Neuronal stem cell (in vitro differentiated cells): ENCODE measurements around the gene FBXL2.

Experiments used
- DNase-seq: peaks from one replicate; pipeline ENCODE4 v3.0.0-alpha.2; 2013; ENCODE audit warnings: low spot score
- H2AFZ ChIP-seq: one replicate; pipeline ENCODE4 v1.6.1; 2013; ENCODE audit warnings: mild to moderate bottlenecking, low read length, inconsistent platforms
- H2AK5ac ChIP-seq: 2 replicates; pipeline ENCODE4 v1.6.1; 2013; ENCODE audit warnings: low read depth, mild to moderate bottlenecking, inconsistent platforms, low read length, moderate library complexity, mixed read lengths
- H2BK120ac ChIP-seq: 2 replicates; pipeline ENCODE4 v1.6.1; 2013; ENCODE audit warnings: low read depth, mild to moderate bottlenecking, inconsistent platforms, low read length, moderate library complexity, mixed read lengths
- H2BK12ac ChIP-seq: one replicate; pipeline ENCODE4 v1.6.1; 2013; ENCODE audit warnings: low read length, inconsistent platforms
- H2BK15ac ChIP-seq: 2 replicates; pipeline ENCODE4 v1.6.1; 2013; ENCODE audit warnings: mild to moderate bottlenecking, low read length, inconsistent platforms, mixed read lengths
- H2BK5ac ChIP-seq: one replicate; pipeline ENCODE4 v1.6.1; 2013; ENCODE audit warnings: inconsistent platforms, mild to moderate bottlenecking, low read length, moderate library complexity
- H3K14ac ChIP-seq: one replicate; pipeline ENCODE4 v1.6.1; 2013; ENCODE audit warnings: low read length, inconsistent platforms
- H3K18ac ChIP-seq: 2 replicates; pipeline ENCODE4 v1.6.1; 2013; ENCODE audit warnings: low read length, inconsistent platforms
- H3K23ac ChIP-seq: 2 replicates; pipeline ENCODE4 v1.6.1; 2013; ENCODE audit warnings: low read depth, mild to moderate bottlenecking, mixed read lengths, low read length, inconsistent platforms; ENCODE audit not compliant: poor library complexity
- H3K27ac ChIP-seq: replicated peaks from 3 replicates; pipeline ENCODE4 v1.5.1; 2013; ENCODE audit warnings: low read length, inconsistent platforms
- H3K27me3 ChIP-seq, 3 experiments: 2 replicates each; pipeline ENCODE4 v1.6.1; 2013; ENCODE audit warnings: low read length in 3 of 3, mild to moderate bottlenecking in 2 of 3, inconsistent platforms in 1 of 3, low read depth in 1 of 3, mixed read lengths in 1 of 3, moderate library complexity in 1 of 3; ENCODE audit not compliant: control insufficient read depth in 3 of 3, insufficient read depth in 3 of 3
- H3K36me3 ChIP-seq, 2 donors: replicated peaks in 1 of 2; 2 replicates each; pipeline ENCODE4 v1.6.1; 2013; ENCODE audit warnings: low read length in 2 of 2; ENCODE audit not compliant: control insufficient read depth in 2 of 2, insufficient read depth in 2 of 2
- H3K4ac ChIP-seq: 2 replicates; pipeline ENCODE4 v1.6.1; 2013; ENCODE audit warnings: inconsistent platforms, mild to moderate bottlenecking, low read length, moderate library complexity
- H3K4me1 ChIP-seq, 2 donors: 1 replicate in 1 of 2; 2 replicates in 1 of 2; pipeline ENCODE4 v1.6.1; 2013; ENCODE audit warnings: low read length in 2 of 2, low read depth in 1 of 2; ENCODE audit not compliant: control insufficient read depth in 2 of 2, insufficient read depth in 1 of 2
- H3K4me2 ChIP-seq: one replicate; pipeline ENCODE4 v1.6.1; 2013; ENCODE audit warnings: mild to moderate bottlenecking, low read length, inconsistent platforms; ENCODE audit not compliant: insufficient read depth, poor library complexity, severe bottlenecking
- H3K4me3 ChIP-seq, 2 donors: 2 replicates each; pipeline ENCODE4 v1.5.1; 2013; ENCODE audit warnings: low read length in 2 of 2, mild to moderate bottlenecking in 2 of 2, inconsistent platforms in 1 of 2, moderate library complexity in 1 of 2
- H3K79me1 ChIP-seq: one replicate; pipeline ENCODE4 v1.6.1; 2013; ENCODE audit warnings: low read depth, mild to moderate bottlenecking, inconsistent platforms, low read length, moderate library complexity
- H3K9ac ChIP-seq: one replicate; pipeline ENCODE4 v1.6.1; 2013; ENCODE audit warnings: mild to moderate bottlenecking, low read depth, low read length, inconsistent platforms; ENCODE audit not compliant: poor library complexity
- H3K9me3 ChIP-seq, 2 donors: replicated peaks in 1 of 2; 2 replicates each; pipeline versions ENCODE3 to v1.6.1; 2013; ENCODE audit warnings: low read length in 2 of 2, mild to moderate bottlenecking in 2 of 2, inconsistent platforms in 1 of 2, low read depth in 1 of 2, mixed read lengths in 1 of 2, moderate library complexity in 1 of 2; ENCODE audit not compliant: control insufficient read depth in 2 of 2, insufficient read depth in 1 of 2
- H4K8ac ChIP-seq: one replicate; pipeline ENCODE4 v1.6.1; 2013; ENCODE audit warnings: low read depth, mild to moderate bottlenecking, inconsistent platforms, low read length, moderate library complexity
- H4K91ac ChIP-seq: one replicate; pipeline ENCODE4 v1.6.1; 2013; ENCODE audit warnings: low read length, low read depth, mild to moderate bottlenecking, inconsistent platforms; ENCODE audit not compliant: poor library complexity
- WGBS, 2 donors: extraction: QIAGEN DNeasy Blood & Tissue Kit; methylation state at CpG; one replicate each; pipeline ENCODE4 v1.1.7; 2013; ENCODE audit warnings: missing lambda C conversion rate in 2 of 2, mixed read lengths in 1 of 2; ENCODE audit not compliant: insufficient read length in 2 of 2, insufficient replicate concordance in 1 of 2; ENCODE audit errors: extremely low coverage in 2 of 2; 5-methylcytosine and 5-hydroxymethylcytosine counted together

FBXL2 gene

DNA sequence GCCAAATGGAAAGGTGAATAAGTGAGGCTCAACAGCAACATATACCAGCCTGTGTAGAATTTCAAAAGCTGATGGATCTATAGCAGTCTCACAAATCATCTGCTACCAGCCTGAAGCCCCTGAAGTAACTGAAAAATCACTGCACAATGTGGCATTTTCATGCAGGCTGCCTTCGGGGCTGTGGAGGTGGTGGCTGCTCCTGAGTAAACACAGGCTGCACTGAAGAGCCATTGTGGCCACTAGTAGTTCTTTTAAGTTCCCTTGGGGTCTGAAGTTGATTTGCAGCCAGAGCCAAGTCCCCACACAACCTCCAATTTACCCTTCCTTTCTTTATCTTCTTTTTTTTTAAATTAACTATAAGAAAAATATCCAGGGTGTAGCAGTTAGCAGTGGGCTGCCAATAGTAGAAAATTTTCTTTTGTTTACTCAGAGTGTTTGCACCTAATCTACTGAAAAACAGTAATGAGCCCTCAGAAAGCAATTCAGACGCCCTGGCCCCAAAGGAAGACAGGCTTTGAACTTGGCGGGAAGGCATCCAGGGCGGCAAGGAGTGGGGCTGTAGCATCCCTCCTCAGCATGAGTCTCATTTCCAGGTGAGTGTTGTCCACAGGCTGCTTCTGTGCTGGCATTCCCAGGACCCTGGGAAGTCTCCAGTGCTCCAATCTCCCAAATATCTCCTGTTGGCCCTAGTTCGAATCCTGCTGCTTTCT lies 45.3 kb upstream of the FBXL2 start:
- Histone ChIP-seq H3K9ac (no peak overlapping the region), H3K4ac (no peak overlapping the region), H2AFZ (no peak overlapping the region), H2BK120ac (no peak overlapping the region), H3K18ac (no peak overlapping the region), H2BK5ac (no peak overlapping the region), H2BK12ac (no peak overlapping the region), H3K9me3 (no peaks in the 10 kb centered on the region), H3K4me3 (no peak overlapping the region), H3K36me3 (no peaks in the 10 kb centered on the region), H3K79me1 (no peaks in the 10 kb centered on the region), H3K4me2 (no peak overlapping the region), H3K14ac (no peak overlapping the region), H3K27me3 (peaks cover 0 to 4% (median 0%) of the 10 kb centered on the region in 3 experiments), H2BK15ac (no peak overlapping the region), H4K91ac (no peak overlapping the region), H3K4me1 (no peaks in the 10 kb centered on the region), H4K8ac (no peak overlapping the region), H3K27ac (no peak overlapping the region), H3K23ac (no peak overlapping the region), H2AK5ac (no peak overlapping the region)
- DNase-seq: no peak
- WGBS, 2 donors: no CpG with 5 or more reads among the region's 5 CpGs

DNA sequence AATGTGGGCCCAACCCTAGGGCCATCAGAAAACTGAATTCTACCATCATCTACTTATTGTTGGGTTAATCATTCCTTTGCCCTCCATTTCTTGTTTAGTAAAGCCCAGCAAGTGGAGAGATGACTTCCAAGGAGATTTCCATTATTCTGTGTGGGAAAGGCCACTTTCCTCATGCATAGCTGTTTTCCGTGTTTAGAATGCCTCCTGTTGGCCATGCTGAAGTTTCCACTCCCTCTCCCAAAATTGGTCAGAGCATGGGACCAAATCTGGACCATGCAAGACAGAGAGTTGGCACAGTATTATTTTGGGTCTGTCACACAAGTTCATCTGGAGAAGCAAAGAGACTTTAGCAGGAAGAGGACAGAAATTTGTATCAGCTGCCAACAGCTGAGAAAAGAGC lies 43.4 kb upstream of the FBXL2 start:
- Histone ChIP-seq H3K4ac (no peak overlapping the region), H2BK12ac (no peak overlapping the region), H3K36me3 (no peaks in the 10 kb centered on the region), H3K27me3 (peaks cover 0 to 4% (median 0%) of the 10 kb centered on the region in 3 experiments), H3K14ac (no peak overlapping the region), H4K91ac (no peak overlapping the region), H3K79me1 (no peaks in the 10 kb centered on the region), H2BK120ac (no peak overlapping the region), H2AFZ (no peak overlapping the region), H2BK5ac (no peak overlapping the region), H3K9me3 (no peaks in the 10 kb centered on the region), H2AK5ac (no peak overlapping the region), H3K23ac (no peak overlapping the region), H4K8ac (no peak overlapping the region), H2BK15ac (no peak overlapping the region), H3K27ac (no peak overlapping the region), H3K4me1 (no peaks in the 10 kb centered on the region), H3K4me3 (no peak overlapping the region), H3K4me2 (no peak overlapping the region), H3K9ac (no peak overlapping the region), H3K18ac (no peak overlapping the region)
- WGBS, 2 donors: no CpG with 5 or more reads among the region's 1 CpG
- DNase-seq: no peak

DNA sequence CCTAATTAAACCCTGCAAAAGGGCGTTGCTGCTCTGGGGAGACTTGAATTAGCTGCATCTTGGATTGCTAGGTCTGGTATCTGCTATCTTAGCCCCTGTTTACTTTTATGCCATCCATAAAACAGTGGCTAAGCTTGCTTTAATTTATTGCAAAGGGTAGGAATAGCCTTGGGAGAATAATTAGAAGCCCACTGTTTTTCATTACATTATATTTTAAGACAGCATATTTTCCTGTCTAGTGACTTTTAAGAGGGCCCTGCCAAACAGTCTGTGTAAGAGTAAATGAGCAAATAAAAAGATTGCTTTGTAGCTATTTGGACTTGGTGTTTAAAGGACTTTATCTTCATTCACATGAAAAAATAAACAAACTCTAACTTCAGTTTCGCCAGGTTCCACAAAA lies 41.2 kb upstream of the FBXL2 start:
- H3K27ac ChIP-seq: no peak overlapping the region
- no peak overlapping the region for H3K4ac ChIP-seq
- no peaks in the 10 kb centered on the region for H3K4me1 ChIP-seq
- peaks cover 0 to 4% (median 0%) of the 10 kb centered on the region in 3 experiments for H3K27me3 ChIP-seq
- no peak overlapping the region for H3K18ac ChIP-seq
- DNase-seq: no peak
- H3K4me3 ChIP-seq: no peak overlapping the region
- no peaks in the 10 kb centered on the region for H3K79me1 ChIP-seq
- no peaks in the 10 kb centered on the region for H3K36me3 ChIP-seq
- H4K8ac ChIP-seq: no peak overlapping the region
- H3K4me2 ChIP-seq: no peak overlapping the region
- H2BK12ac ChIP-seq: no peak overlapping the region
- no peak overlapping the region for H2AK5ac ChIP-seq
- H3K14ac ChIP-seq: no peak overlapping the region
- H3K9ac ChIP-seq: no peak overlapping the region
- H2AFZ ChIP-seq: no peak overlapping the region
- H2BK120ac ChIP-seq: no peak overlapping the region
- H2BK15ac ChIP-seq: no peak overlapping the region
- no peak overlapping the region for H2BK5ac ChIP-seq
- H4K91ac ChIP-seq: no peak overlapping the region
- no peak overlapping the region for H3K23ac ChIP-seq
- H3K9me3 ChIP-seq: no peaks in the 10 kb centered on the region
- WGBS, 2 donors: no CpG with 5 or more reads among the region's 2 CpGs

DNA sequence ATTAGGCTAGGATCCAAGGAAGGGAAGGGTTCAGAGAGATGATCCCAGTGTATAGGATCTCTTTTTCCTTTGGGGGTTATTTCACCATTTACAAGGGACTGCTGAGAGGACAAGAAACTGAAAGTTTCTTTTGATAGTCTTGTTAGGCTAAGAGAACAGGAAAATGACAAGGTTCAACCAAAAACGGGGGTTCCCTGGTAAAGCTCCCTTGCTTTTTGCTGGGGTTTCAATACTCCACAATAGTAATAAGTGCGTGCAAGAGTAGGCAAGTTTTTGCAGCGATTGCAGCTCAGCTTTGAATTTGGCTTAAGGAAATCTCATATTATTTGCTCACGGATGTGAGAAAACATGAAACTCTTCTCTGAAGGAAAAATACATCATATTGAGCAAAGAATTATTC lies 39.8 kb upstream of the FBXL2 start:
- WGBS, 2 donors: no CpG with 5 or more reads among the region's 4 CpGs

More for the DNA sequence above, 39.8 kb upstream of the FBXL2 start:
- Histone ChIP-seq H3K4ac (no peak overlapping the region), H3K27me3 (peaks cover 0 to 4% (median 0%) of the 10 kb centered on the region in 3 experiments), H3K18ac (no peak overlapping the region), H4K91ac (no peak overlapping the region), H3K23ac (no peak overlapping the region), H2AK5ac (no peak overlapping the region), H3K9me3 (no peaks in the 10 kb centered on the region), H3K36me3 (no peaks in the 10 kb centered on the region), H4K8ac (no peak overlapping the region), H3K9ac (no peak overlapping the region), H3K4me2 (no peak overlapping the region), H2BK120ac (no peak overlapping the region), H2BK5ac (no peak overlapping the region), H3K14ac (no peak overlapping the region), H2BK12ac (no peak overlapping the region), H3K4me3 (no peak overlapping the region), H2AFZ (no peak overlapping the region), H2BK15ac (no peak overlapping the region), H3K79me1 (no peaks in the 10 kb centered on the region), H3K4me1 (no peaks in the 10 kb centered on the region), H3K27ac (no peak overlapping the region)
- DNase-seq: no peak
